Pulmonary artery endothelial cell (primary cell): ENCODE measurements around the gene KCNA5. TPM values are rescaled to one million over a fixed set of nuclear protein-coding genes. Genes with fewer than 3 reads are reported as not detected.

Source experiments
- DNase-seq: peaks from one replicate; pipeline ENCODE4 v3.0.0-alpha.2; 2011; ENCODE audit warnings: low read depth, low spot score
- total RNA-seq: library from RNA; depleted of rRNA; stranded (reverse); fragments of >200 nt; gene quantifications from 2 replicates; pipeline ENCODE4 v1.2.3, GENCODE V29; 2014

The KCNA5 gene
- total RNA-seq, 1 donor from 2014 or later, result not detected

DNA sequence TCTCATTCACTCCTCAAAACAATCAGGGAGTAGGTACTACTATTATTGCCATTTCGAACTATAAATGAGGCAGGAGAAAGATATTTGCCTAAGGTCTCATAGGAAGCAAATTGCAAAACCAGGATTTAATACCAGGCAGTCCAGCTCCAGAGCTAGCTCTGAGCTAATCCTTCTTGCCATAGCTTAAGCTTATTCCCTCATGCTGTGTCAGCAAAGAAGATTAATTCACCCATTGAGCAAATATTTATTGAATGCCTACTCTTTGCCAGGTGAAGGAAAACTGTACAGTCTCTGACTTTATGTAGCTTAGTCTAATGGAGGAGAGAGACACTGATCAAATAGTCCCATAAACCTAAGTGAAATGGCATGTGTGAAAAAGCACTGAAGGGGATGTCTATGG, 19.5 kb downstream of the KCNA5 start:
- DNase-seq, result no peak

DNA sequence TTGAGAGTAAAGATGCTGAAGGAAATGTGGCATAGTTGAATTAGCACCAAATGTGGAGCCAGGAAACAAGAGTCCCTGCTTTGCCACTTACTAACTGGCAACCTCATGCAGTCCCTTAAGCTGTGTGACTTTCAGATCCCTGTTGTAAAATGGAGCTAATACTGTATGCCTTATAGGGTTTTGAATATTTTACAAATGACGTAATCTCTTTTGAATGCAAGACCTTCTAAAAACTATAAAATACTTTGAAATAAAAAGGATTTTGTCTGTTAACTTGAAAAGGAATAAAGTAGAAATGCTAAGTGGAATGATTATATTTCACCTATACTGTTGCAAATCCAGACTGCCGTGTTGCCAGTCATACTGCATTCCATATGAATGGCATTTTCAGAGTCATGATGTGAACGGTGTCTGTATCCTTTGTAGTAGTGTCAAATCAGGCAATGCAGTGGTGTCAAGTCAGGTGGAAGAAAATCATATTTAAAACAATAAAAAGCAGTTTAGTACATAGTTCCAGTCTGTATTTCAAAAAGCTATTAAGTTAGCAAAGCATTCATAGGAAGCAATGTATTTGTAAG, 21.3 kb downstream of the KCNA5 start:
- DNase-seq, result no peak

- no peak for DNase-seq
Observed at GRCh38 chr12:5066251-5066650, 22.6 kb downstream of the KCNA5 start.

GRCh38 chr12:5068126-5068525, 24.4 kb downstream of the KCNA5 start:
- no peak for DNase-seq

- no peak for DNase-seq
Observed at GRCh38 chr12:5068619-5069018, 24.9 kb downstream of the KCNA5 start.

GRCh38 chr12:5070090-5070489, 26.4 kb downstream of the KCNA5 start:
- DNase-seq, result no peak

DNA sequence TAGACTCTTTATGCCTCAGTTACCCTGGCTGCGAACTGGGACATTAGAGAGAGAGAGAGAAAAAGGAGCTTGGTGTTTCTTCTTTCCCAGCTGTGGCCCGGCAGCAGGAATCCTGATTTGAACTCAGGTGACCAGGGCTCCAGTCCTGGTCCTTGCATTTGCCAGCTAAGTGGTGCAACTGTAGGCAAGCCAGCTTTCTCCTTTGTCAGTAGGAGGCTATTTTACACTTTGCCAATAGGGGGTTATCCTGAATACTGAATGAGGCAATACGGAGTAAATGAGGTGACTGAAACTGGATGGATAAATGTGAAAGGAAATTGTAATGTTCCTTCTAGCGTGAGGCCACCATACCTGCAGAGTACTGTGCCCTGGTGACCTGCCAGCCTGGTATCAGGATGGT, 27.8 kb downstream of the KCNA5 start:
- DNase-seq, result no peak

- no peak for DNase-seq
Observed at GRCh38 chr12:5072311-5072710, 28.6 kb downstream of the KCNA5 start.

DNA sequence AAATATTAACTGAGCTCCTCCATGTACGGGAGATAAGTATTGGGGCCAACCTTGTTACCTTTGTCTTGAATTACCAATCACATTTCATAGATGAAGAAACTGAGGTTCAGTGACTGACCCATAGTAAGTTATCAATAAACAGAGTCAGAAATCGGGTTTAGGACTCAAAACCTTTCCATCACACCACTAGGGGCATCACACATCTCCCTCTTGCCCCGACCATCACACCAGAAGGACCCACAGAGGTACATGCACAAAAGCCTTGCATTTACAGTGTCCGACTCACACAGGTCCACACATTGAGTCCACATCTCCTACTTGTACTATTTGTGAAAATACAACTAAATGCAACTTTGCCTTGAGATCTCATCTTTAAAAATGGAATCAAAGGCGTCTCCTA, 29.4 kb downstream of the KCNA5 start:
- DNase-seq, result no peak

DNA sequence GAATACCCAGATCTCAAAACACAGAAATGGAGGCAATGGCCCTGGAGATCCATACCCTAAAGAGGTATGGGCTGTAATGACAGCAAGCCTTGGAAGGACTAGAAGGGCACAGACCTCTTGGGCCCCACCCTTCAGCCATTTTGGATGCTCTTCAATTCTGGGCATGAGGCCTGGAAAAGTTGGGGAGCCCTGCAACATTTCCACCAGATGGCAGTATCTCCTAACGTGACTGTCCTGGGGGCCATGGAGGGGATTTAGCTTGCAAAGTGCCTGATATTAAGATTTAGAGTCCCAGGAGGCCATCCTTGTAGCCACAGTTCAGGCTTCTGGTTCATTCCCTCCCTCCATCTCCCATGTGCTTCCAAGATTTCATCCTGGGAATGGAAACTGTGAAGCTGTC, 30.2 kb downstream of the KCNA5 start:
- DNase-seq, result no peak

DNA sequence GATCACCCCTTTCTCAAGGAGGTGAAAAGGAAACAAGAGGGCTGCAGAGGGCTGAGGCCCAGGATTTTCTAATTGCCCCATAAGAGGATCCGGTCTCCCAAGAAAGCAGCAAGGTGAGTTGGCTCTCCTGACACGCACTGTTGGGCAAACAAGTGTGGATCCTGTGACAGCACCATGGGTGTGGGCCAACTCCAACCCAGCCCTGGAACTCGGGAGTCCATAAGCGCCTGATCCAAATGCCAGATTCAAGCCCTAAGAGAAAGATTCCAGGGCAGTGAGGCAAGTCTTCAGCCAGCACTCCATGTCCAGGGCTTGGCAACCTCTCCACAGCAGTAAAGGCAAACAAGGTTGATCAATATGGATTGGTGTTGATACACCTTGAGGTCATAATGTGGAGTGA, 33.1 kb downstream of the KCNA5 start:
- DNase-seq, result no peak

DNA sequence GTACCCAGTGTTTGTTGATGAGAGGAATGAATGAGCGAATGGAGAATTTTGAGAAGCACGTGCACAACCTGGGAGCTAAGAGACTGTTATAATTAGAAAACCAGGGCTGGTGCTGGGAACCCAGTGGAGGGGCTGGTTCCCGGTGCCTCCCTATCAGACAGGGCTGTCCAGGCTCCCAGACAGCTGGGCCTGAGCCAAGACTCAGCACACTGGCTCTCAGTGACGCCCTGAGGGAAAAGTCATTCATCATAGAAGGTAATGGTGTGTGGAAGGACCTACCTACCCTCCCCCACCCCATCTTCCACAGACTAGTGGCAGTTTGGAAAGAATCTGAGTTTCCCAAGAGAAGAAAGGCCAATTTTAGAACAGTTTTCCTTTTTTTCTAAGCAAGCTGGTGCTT, 34.7 kb downstream of the KCNA5 start:
- DNase-seq, result no peak

- no peak for DNase-seq
Observed at GRCh38 chr12:5081016-5081415, 37.3 kb downstream of the KCNA5 start.

GRCh38 chr12:5083955-5084849, 40.5 kb downstream of the KCNA5 start:
- DNase-seq, result no peak

DNA sequence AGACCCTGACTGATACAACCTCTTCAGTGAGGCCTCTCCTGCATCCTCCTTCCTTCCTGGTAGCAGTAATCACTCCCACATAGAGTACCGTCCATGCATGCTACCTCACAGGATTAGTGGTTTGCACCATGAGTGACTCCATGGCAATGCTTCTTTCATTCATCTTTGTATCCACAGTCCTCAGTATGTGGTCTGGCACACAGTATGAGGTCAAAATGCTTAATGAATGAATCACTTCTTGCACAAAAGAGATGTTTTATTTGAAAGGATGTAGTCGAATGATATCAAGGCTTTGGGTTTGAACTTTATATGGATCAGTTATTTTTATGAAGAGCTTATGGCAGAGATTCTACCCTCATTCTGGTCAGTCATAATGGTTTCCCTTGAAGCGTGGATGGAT, 42.2 kb downstream of the KCNA5 start:
- DNase-seq, result no peak

DNA sequence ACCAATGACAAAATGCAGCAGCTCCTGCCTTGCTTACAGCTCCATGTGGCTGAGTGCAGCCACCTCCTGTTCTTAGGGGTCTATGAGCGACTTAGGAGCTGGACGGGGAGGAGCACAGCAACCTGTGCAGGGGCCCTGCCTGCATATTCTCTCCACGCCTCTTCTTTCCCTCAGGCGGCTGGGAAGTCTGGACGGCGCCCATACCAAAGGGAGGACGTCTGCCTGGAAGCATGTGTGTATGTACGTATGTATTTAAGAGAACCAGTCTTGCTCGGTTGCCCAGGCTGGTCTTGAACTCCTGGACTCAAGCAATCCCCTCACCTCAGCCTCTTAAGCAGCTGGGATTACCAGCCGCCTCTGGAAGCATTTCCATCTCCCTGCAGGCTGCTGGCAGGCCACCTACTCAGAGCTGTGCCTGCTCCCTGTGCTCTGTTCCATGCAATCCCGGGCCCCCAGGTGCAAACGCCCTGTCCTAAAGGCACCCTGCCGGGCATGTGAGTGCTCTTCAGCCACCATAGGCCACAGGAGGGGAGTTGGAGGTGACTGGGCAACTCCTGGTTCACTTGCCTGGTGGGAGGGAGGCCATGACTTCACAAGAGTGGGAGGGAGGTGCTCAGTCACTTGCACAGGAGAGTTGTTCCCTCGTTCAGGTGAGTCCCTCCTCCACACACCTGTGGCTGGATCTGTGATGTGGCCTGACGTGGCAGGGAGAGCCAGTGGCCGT, 44.3 kb downstream of the KCNA5 start:
- no peak for DNase-seq

DNA sequence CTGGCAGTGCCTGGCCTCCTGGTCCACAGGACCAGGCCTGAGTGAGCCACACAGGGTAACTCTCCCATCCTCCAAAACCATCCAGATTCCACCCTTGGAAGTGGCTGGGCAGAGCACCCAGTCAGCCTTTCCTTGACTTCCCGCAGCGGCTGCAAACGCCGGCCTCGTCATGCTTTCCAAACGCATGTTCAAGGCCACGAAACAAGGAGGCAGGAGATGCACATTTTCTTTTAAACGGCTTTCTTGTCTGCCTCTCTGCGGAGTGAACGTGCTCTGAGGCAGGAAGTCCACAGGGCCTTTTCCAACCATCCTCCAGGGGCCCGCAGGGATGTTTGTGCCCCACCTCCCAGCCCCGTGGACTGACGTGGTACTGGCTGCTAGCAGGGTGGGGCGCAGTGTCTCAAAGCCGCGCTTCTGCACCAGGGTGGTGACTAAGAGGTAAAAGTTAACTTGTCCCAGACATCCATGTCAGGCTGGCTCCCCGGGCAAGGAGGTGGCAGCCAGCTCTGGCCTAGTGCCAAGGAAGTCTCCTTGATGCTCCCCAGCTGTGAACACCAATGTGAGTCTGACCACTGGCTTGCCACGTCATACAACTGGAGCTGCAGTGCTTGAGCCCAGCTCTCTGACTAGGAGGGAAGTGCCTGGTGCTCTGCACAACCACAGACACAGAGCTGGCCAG, 45.0 kb downstream of the KCNA5 start:
- no peak for DNase-seq

DNA sequence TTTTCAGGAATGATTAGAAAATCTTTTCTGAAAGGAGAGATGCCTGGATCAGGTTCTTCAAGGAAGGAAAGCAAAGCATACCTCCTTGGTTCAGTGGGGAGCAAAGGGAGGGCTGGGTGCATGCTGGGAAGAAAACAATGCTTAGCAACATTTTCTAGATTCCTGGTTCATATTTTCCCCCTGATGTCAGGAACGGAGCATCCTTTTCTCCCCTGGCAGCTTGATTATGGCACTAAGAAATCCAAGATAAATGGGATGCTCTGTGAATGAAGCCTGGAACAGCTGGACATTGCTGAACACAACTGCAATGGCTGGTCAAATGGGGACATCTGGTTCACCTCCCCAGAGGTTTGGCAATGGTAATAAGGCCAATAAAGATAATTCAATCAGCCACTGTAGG, 50.9 kb downstream of the KCNA5 start:
- DNase-seq, result no peak

DNA sequence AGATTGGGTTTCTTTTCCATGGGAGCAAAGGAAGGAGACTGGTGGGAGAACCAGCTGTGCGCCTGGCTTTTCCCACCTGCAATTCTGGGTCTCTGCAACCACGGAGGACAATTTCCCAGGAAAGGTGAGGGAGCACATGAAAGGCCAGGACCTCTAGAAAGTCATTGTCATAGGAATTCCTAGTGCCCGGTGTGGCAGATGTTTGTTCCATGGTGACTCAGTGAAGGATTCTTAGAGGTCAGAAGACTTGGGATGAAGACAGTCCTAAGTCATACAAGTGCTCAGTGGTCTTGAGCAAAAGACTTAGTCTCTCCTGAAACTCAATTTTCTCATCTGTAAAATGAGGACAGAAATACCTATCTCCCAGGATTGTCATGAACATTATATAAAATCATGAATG, 51.3 kb downstream of the KCNA5 start:
- DNase-seq, result no peak
